ENCODE results near the gene NFAT5.

Gene NFAT5

GRCh38 chr16:69698404-69698803 is 132.6 kb downstream of the NFAT5 start:
- Histone ChIP-seq H2AFZ (ENCODE audit: low read length) (no peak overlapping the region), H3K27me3 (ENCODE audit: control insufficient read depth in 3 of 3, insufficient read depth in 3 of 3, low read depth in 1 of 3, low read length in 3 of 3) (no peaks in the 10 kb centered on the region), H2BK120ac (ENCODE audit: low read depth, low read length) (no peak overlapping the region), H3K4me2 (ENCODE audit: insufficient read depth, low read length, poor library complexity, severe bottlenecking) (no peak overlapping the region), H4K91ac (ENCODE audit: low read depth, low read length, poor library complexity) (no peak overlapping the region), H3K4me1 (ENCODE audit: control insufficient read depth in 2 of 2, insufficient read depth in 1 of 2, low read depth in 1 of 2, low read length in 2 of 2) (peaks cover 0 to 2% of the 10 kb centered on the region in 2 donors), H3K23ac (ENCODE audit: low read depth, low read length, poor library complexity) (no peak overlapping the region), H3K9ac (ENCODE audit: low read depth, low read length, poor library complexity) (no peak overlapping the region), H2AK5ac (ENCODE audit: low read depth, low read length) (no peak overlapping the region), H3K4me3 (ENCODE audit: low read length in 2 of 2) (no peak overlapping the region), H3K79me1 (ENCODE audit: low read depth, low read length) (no peaks in the 10 kb centered on the region), H3K14ac (ENCODE audit: low read length) (no peak overlapping the region), H2BK15ac (ENCODE audit: low read length) (no peak overlapping the region), H2BK5ac (ENCODE audit: low read length) (no peak overlapping the region), H3K9me3 (replicated peaks in 1 of 2; ENCODE audit: control insufficient read depth in 2 of 2, insufficient read depth in 1 of 2, low read depth in 1 of 2, low read length in 2 of 2) (no peaks in the 10 kb centered on the region), H3K27ac (replicated peaks; ENCODE audit: low read length) (no peak overlapping the region), H3K4ac (ENCODE audit: low read length) (no peak overlapping the region), H2BK12ac (ENCODE audit: low read length) (no peak overlapping the region), H4K8ac (ENCODE audit: low read depth, low read length) (no peak overlapping the region), H3K36me3 (replicated peaks in 1 of 2; ENCODE audit: control insufficient read depth in 2 of 2, insufficient read depth in 2 of 2, low read length in 2 of 2) (peaks cover 15 to 74% of the 10 kb centered on the region in 2 donors), H3K18ac (ENCODE audit: low read length) (no peak overlapping the region)
- no peak for DNase-seq (ENCODE audit: low spot score)
- WGBS, 2 donors (ENCODE audit: extremely low coverage in 2 of 2, insufficient read length in 2 of 2, insufficient replicate concordance in 1 of 2): no CpG with 5 or more reads among the region's 3 CpGs

DNA sequence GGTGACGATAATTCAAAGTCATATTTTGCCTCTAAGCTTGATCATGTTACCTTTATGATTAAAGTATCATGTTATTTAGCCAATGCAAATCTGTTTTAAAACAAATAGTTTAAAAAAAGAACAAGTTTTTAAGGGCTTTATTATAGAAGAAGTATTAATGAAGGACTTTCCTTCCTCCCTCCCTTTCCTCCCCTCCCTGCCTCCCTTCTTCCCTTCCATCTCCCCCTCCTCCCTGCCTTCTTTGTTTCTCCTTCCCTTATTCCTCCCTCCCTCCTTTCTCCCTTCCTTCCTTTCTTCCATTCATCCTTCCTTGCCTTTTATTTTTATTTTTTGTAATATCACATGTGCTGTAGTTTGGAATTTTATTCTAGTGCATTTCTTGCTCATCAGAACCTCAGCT is 134.1 kb downstream of the NFAT5 start:
- Histone ChIP-seq H2AK5ac (ENCODE audit: low read depth, low read length) (no peak overlapping the region), H3K14ac (ENCODE audit: low read length) (no peak overlapping the region), H3K4me2 (ENCODE audit: insufficient read depth, low read length, poor library complexity, severe bottlenecking) (no peak overlapping the region), H3K9ac (ENCODE audit: low read depth, low read length, poor library complexity) (no peak overlapping the region), H3K36me3 (replicated peaks in 1 of 2; ENCODE audit: control insufficient read depth in 2 of 2, insufficient read depth in 2 of 2, low read length in 2 of 2) (peaks cover 6 to 74% of the 10 kb centered on the region in 2 donors), H3K27ac (replicated peaks; ENCODE audit: low read length) (no peak overlapping the region), H4K91ac (ENCODE audit: low read depth, low read length, poor library complexity) (no peak overlapping the region), H3K23ac (ENCODE audit: low read depth, low read length, poor library complexity) (no peak overlapping the region), H3K9me3 (replicated peaks in 1 of 2; ENCODE audit: control insufficient read depth in 2 of 2, insufficient read depth in 1 of 2, low read depth in 1 of 2, low read length in 2 of 2) (no peaks in the 10 kb centered on the region), H4K8ac (ENCODE audit: low read depth, low read length) (no peak overlapping the region), H2BK120ac (ENCODE audit: low read depth, low read length) (no peak overlapping the region), H3K79me1 (ENCODE audit: low read depth, low read length) (no peaks in the 10 kb centered on the region), H2AFZ (ENCODE audit: low read length) (no peak overlapping the region), H3K27me3 (ENCODE audit: control insufficient read depth in 3 of 3, insufficient read depth in 3 of 3, low read depth in 1 of 3, low read length in 3 of 3) (no peaks in the 10 kb centered on the region), H3K4ac (ENCODE audit: low read length) (no peak overlapping the region), H2BK15ac (ENCODE audit: low read length) (no peak overlapping the region), H2BK12ac (ENCODE audit: low read length) (no peak overlapping the region), H3K4me1 (ENCODE audit: control insufficient read depth in 2 of 2, insufficient read depth in 1 of 2, low read depth in 1 of 2, low read length in 2 of 2) (peaks cover 0 to 2% of the 10 kb centered on the region in 2 donors), H3K4me3 (ENCODE audit: low read length in 2 of 2) (no peak overlapping the region), H2BK5ac (ENCODE audit: low read length) (no peak overlapping the region), H3K18ac (ENCODE audit: low read length) (no peak overlapping the region)
- no CpG with 5 or more reads among the region's 1 CpG for WGBS, 2 donors (ENCODE audit: extremely low coverage in 2 of 2, insufficient read length in 2 of 2, insufficient replicate concordance in 1 of 2)
- no peak for DNase-seq (ENCODE audit: low spot score)

DNA sequence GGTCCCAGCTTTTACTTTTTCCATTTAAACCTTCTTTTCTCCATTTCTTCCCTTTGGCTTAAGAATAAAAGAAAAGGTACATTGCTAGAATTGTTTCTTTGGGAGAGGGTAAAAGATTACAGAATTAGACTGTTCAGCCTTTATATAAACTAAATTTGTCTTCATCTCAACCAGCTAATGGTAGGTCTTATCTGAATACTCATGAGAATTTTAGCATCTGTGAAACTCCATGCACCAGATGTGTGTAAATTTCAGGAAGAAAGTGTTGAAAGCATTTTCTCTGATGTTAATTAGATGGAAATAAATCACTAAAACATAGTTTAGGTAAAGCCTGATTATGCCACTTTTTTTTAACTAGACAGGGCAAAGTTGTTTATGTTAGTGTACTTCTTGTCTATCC is 135.7 kb downstream of the NFAT5 start:
- Histone ChIP-seq H3K18ac (ENCODE audit: low read length) (no peak overlapping the region), H3K27ac (replicated peaks; ENCODE audit: low read length) (no peak overlapping the region), H3K4me3 (ENCODE audit: low read length in 2 of 2) (no peak overlapping the region), H3K27me3 (ENCODE audit: control insufficient read depth in 3 of 3, insufficient read depth in 3 of 3, low read depth in 1 of 3, low read length in 3 of 3) (no peaks in the 10 kb centered on the region), H4K8ac (ENCODE audit: low read depth, low read length) (no peak overlapping the region), H3K9ac (ENCODE audit: low read depth, low read length, poor library complexity) (no peak overlapping the region), H3K4ac (ENCODE audit: low read length) (no peak overlapping the region), H2BK5ac (ENCODE audit: low read length) (no peak overlapping the region), H2BK120ac (ENCODE audit: low read depth, low read length) (no peak overlapping the region), H2BK12ac (ENCODE audit: low read length) (no peak overlapping the region), H2AK5ac (ENCODE audit: low read depth, low read length) (no peak overlapping the region), H3K79me1 (ENCODE audit: low read depth, low read length) (no peaks in the 10 kb centered on the region), H2BK15ac (ENCODE audit: low read length) (no peak overlapping the region), H3K9me3 (replicated peaks in 1 of 2; ENCODE audit: control insufficient read depth in 2 of 2, insufficient read depth in 1 of 2, low read depth in 1 of 2, low read length in 2 of 2) (no peaks in the 10 kb centered on the region), H3K36me3 (replicated peaks in 1 of 2; ENCODE audit: control insufficient read depth in 2 of 2, insufficient read depth in 2 of 2, low read length in 2 of 2) (peaks cover 2 to 64% of the 10 kb centered on the region in 2 donors), H3K14ac (ENCODE audit: low read length) (no peak overlapping the region), H3K4me2 (ENCODE audit: insufficient read depth, low read length, poor library complexity, severe bottlenecking) (no peak overlapping the region), H4K91ac (ENCODE audit: low read depth, low read length, poor library complexity) (no peak overlapping the region), H2AFZ (ENCODE audit: low read length) (no peak overlapping the region), H3K4me1 (ENCODE audit: control insufficient read depth in 2 of 2, insufficient read depth in 1 of 2, low read depth in 1 of 2, low read length in 2 of 2) (peaks cover 0 to 2% of the 10 kb centered on the region in 2 donors), H3K23ac (ENCODE audit: low read depth, low read length, poor library complexity) (no peak overlapping the region)
- DNase-seq (ENCODE audit: low spot score): no peak

GRCh38 chr16:69701866-69702265 is 136.1 kb downstream of the NFAT5 start:
- Histone ChIP-seq H3K23ac (ENCODE audit: low read depth, low read length, poor library complexity) (no peak overlapping the region), H2BK15ac (ENCODE audit: low read length) (no peak overlapping the region), H3K9ac (ENCODE audit: low read depth, low read length, poor library complexity) (no peak overlapping the region), H3K27ac (replicated peaks; ENCODE audit: low read length) (no peak overlapping the region), H2BK120ac (ENCODE audit: low read depth, low read length) (no peak overlapping the region), H2BK5ac (ENCODE audit: low read length) (no peak overlapping the region), H2AK5ac (ENCODE audit: low read depth, low read length) (no peak overlapping the region), H4K91ac (ENCODE audit: low read depth, low read length, poor library complexity) (no peak overlapping the region), H3K9me3 (replicated peaks in 1 of 2; ENCODE audit: control insufficient read depth in 2 of 2, insufficient read depth in 1 of 2, low read depth in 1 of 2, low read length in 2 of 2) (no peaks in the 10 kb centered on the region), H4K8ac (ENCODE audit: low read depth, low read length) (no peak overlapping the region), H3K18ac (ENCODE audit: low read length) (no peak overlapping the region), H2AFZ (ENCODE audit: low read length) (no peak overlapping the region), H3K36me3 (replicated peaks in 1 of 2; ENCODE audit: control insufficient read depth in 2 of 2, insufficient read depth in 2 of 2, low read length in 2 of 2) (peaks cover 2 to 63% of the 10 kb centered on the region in 2 donors), H3K27me3 (ENCODE audit: control insufficient read depth in 3 of 3, insufficient read depth in 3 of 3, low read depth in 1 of 3, low read length in 3 of 3) (no peaks in the 10 kb centered on the region), H3K4me3 (ENCODE audit: low read length in 2 of 2) (no peak overlapping the region), H3K79me1 (ENCODE audit: low read depth, low read length) (no peaks in the 10 kb centered on the region), H2BK12ac (ENCODE audit: low read length) (no peak overlapping the region), H3K14ac (ENCODE audit: low read length) (no peak overlapping the region), H3K4ac (ENCODE audit: low read length) (no peak overlapping the region), H3K4me2 (ENCODE audit: insufficient read depth, low read length, poor library complexity, severe bottlenecking) (no peak overlapping the region), H3K4me1 (ENCODE audit: control insufficient read depth in 2 of 2, insufficient read depth in 1 of 2, low read depth in 1 of 2, low read length in 2 of 2) (peaks cover 0 to 2% of the 10 kb centered on the region in 2 donors)
- no CpG with 5 or more reads among the region's 2 CpGs for WGBS, 2 donors (ENCODE audit: extremely low coverage in 2 of 2, insufficient read length in 2 of 2, insufficient replicate concordance in 1 of 2)
- DNase-seq (ENCODE audit: low spot score): no peak
